ENCODE data around the gene ACER3.

ACER3 gene

DNA sequence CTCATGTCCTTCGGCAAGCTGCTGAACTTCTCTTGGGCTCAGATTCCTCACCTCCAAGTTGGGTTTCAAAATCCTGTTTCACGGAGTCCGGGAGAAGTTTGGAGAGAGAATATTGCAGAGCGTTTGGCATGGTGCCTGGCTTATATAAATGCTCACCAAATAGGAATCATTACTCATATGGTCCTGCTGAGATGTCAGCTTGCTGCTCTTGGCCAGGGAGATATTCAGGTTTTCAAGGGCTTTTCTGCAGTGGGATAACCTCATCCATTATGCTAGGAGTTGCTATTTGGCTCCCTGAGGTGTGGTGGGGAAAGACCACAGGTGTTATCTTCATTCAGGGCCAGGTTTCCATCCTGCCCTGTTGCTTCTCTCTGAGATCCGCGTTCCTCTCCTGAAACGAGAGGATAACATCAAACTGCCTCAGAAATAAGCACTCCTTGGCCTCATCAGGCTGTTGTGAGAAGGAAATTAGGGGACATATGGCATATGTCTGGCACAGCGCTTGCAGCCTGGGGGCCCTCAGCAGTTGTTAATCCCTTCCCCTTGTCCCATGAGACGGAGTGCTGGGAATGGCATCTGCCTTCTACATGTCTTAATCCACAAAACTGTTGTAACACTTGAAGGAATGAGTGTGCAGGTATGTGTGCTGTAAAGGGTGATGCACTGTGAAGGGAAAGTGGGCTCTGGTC lies 29.9 kb upstream of the ACER3 start:
- peaks cover 8% of the 10 kb centered on the region for H3K27me3 Mint-ChIP-seq
- no peaks in the 10 kb centered on the region for H3K36me3 Mint-ChIP-seq (ENCODE audit: low read depth)
- no peaks in the 10 kb centered on the region for H3K4me1 Mint-ChIP-seq (ENCODE audit: low read depth)
- no peak overlapping the region for H3K4me3 Mint-ChIP-seq
- H3K9me3 Mint-ChIP-seq = no peaks in the 10 kb centered on the region
- H3K27ac Mint-ChIP-seq = no peak overlapping the region

DNA sequence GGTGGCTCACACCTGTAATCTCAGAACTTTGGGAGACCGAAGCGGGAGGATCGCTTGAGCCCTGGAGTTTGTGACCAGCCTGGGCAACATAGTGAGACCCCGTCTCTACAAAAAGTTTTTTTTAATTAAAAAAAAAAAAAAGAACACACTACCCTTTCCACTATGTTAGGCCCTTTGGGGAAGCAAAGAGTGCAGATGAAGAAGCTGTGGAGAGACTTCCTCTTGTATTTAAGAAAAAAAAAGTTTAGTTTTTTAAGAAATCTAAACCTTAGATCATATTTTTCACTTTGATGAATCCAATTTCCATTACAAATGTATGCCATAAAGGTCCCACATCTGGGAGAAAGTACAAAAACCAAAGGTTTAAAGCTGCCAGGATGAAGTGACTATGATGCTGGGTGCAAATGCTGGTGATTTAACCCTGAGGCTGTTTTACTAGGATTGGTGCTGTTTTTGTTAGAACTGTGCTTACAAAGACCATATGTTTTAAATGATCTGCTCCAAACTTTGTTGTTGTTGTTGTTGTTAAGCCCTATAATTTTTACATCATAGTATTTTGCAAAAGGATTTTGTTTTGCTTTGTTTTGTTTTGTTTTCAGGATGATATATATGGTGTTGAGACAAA lies 28.9 kb upstream of the ACER3 start:
- no peak overlapping the region for H3K4me3 Mint-ChIP-seq
- no peaks in the 10 kb centered on the region for H3K4me1 Mint-ChIP-seq (ENCODE audit: low read depth)
- no peaks in the 10 kb centered on the region for H3K9me3 Mint-ChIP-seq
- H3K36me3 Mint-ChIP-seq (ENCODE audit: low read depth) = no peaks in the 10 kb centered on the region
- no peak overlapping the region for H3K27ac Mint-ChIP-seq
- H3K27me3 Mint-ChIP-seq = peaks cover 8% of the 10 kb centered on the region

- no peak overlapping the region for H3K27ac Mint-ChIP-seq
- no peak overlapping the region for H3K4me3 Mint-ChIP-seq
- no peaks in the 10 kb centered on the region for H3K36me3 Mint-ChIP-seq (ENCODE audit: low read depth)
- no peaks in the 10 kb centered on the region for H3K4me1 Mint-ChIP-seq (ENCODE audit: low read depth)
- H3K9me3 Mint-ChIP-seq = no peaks in the 10 kb centered on the region
- peaks cover 8% of the 10 kb centered on the region for H3K27me3 Mint-ChIP-seq
Observed at GRCh38 chr11:76832361-76832760, 28.4 kb upstream of the ACER3 start.

- no peaks in the 10 kb centered on the region for H3K9me3 Mint-ChIP-seq
- H3K27me3 Mint-ChIP-seq = peaks cover 8% of the 10 kb centered on the region
Observed at GRCh38 chr11:76834151-76834550, 26.6 kb upstream of the ACER3 start.

GRCh38 chr11:76835036-76835435 lies 25.7 kb upstream of the ACER3 start:
- H3K27ac Mint-ChIP-seq = no peak overlapping the region
- no peaks in the 10 kb centered on the region for H3K4me1 Mint-ChIP-seq (ENCODE audit: low read depth)
- H3K36me3 Mint-ChIP-seq (ENCODE audit: low read depth) = no peaks in the 10 kb centered on the region
- no peaks in the 10 kb centered on the region for H3K9me3 Mint-ChIP-seq
- no peak overlapping the region for H3K4me3 Mint-ChIP-seq
- H3K27me3 Mint-ChIP-seq = peaks cover 8% of the 10 kb centered on the region

More at GRCh38 chr11:76834151-76834550, 26.6 kb upstream of the ACER3 start:
- no peak overlapping the region for H3K27ac Mint-ChIP-seq
- H3K4me3 Mint-ChIP-seq = no peak overlapping the region
- no peaks in the 10 kb centered on the region for H3K36me3 Mint-ChIP-seq (ENCODE audit: low read depth)
- no peaks in the 10 kb centered on the region for H3K4me1 Mint-ChIP-seq (ENCODE audit: low read depth)

DNA sequence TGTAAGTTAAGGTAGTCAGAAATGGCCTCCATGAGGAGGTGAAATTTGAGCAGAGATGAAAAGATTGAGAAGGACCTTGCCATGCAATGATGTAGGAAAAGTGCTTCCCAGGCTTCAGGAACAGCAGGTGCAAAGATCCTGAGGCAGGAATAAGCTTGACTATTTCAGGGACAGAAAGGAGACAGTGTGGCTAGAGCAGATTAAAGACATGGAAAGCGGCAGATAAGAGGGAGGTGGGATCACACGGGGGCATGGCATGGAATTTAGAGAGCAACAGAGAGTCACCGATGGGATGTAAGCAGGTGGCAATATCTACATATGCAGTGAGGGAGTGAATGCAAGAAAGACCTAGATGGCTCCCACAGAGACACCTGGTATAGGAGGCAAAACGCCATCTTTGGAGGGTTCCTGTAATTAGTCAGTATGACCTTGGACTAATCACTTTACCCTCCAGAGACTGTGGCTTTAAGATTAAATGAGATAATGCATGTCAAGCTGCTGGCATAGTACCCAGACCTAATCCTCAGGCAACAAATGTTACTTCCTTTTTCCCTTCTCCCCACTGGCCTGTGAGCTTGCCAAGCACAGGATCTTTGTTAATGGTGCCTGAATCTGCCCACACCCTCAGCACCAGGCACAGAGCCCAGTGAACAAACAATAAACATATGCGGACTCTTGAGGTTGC lies 24.6 kb upstream of the ACER3 start:
- H3K4me3 Mint-ChIP-seq = no peak overlapping the region
- H3K4me1 Mint-ChIP-seq (ENCODE audit: low read depth) = no peaks in the 10 kb centered on the region
- H3K36me3 Mint-ChIP-seq (ENCODE audit: low read depth) = no peaks in the 10 kb centered on the region
- no peak overlapping the region for H3K27ac Mint-ChIP-seq
- H3K27me3 Mint-ChIP-seq = peaks cover 9% of the 10 kb centered on the region
- no peaks in the 10 kb centered on the region for H3K9me3 Mint-ChIP-seq

DNA sequence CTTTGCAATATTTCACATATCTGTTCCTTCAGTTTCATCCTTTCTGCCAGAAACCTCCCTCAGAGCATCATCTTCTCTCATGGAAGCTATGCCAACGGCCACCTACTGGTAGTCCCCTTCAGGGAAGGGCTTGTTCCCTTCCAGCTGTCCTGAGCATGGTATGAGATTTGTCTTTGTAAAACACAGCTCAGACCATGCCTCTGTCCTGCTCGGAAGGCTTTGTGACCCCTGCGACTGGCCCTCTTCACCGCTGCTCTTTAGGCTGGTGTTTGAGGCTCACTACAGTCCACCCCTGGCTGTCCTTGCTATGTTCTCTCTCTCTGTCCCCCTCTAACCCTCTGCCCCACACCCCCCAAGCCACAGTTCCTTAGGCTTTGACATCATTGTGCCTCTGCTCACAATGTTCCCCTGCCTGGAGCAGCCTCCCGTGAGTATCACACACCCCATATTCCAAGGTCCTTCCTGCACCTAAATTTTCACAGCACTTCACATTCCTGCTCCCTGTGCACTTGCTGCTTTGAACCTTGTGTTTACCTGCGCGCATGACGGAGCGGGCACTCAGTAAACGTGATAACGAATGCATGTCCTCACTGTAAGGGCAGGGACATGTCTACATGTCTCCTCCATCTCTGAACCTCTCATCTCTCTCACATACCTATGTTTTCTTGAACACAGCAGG lies 24.0 kb upstream of the ACER3 start:
- no peaks in the 10 kb centered on the region for H3K4me1 Mint-ChIP-seq (ENCODE audit: low read depth)
- H3K27ac Mint-ChIP-seq = no peak overlapping the region
- no peaks in the 10 kb centered on the region for H3K9me3 Mint-ChIP-seq

GRCh38 chr11:76837696-76838677 lies 22.7 kb upstream of the ACER3 start:
- Mint-ChIP-seq H3K9me3 (no peaks in the 10 kb centered on the region), H3K36me3 (ENCODE audit: low read depth) (no peaks in the 10 kb centered on the region), H3K27me3 (peaks cover 20% of the 10 kb centered on the region), H3K4me1 (ENCODE audit: low read depth) (no peaks in the 10 kb centered on the region), H3K4me3 (no peak overlapping the region), H3K27ac (no peak overlapping the region)

More for the DNA sequence above, 24.0 kb upstream of the ACER3 start:
- H3K4me3 Mint-ChIP-seq = no peak overlapping the region
- no peaks in the 10 kb centered on the region for H3K36me3 Mint-ChIP-seq (ENCODE audit: low read depth)
- H3K27me3 Mint-ChIP-seq = peaks cover 10% of the 10 kb centered on the region

DNA sequence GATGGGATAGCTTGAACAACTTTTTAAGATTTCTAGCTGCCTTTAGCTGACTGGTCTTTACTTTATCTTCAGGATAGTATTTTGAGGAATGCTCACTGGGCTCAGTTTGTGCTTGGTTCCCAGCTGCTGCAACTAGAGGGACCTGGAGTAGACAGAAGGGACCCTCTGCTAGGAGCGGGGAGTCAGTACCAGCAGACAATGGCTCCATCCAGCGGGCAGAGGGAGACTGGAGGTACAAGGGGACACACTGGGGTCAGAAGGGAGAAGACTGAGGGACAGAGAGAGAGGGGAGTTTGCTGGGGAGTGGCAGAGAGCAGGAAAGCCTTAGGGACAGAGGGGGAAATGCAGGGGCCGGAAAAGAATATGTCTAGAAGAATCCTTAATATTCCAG lies 22.0 kb upstream of the ACER3 start:
- Mint-ChIP-seq H3K27ac (no peak overlapping the region), H3K9me3 (no peaks in the 10 kb centered on the region), H3K4me1 (ENCODE audit: low read depth) (no peaks in the 10 kb centered on the region), H3K4me3 (no peak overlapping the region), H3K36me3 (ENCODE audit: low read depth) (no peaks in the 10 kb centered on the region), H3K27me3 (peaks cover 25% of the 10 kb centered on the region)

DNA sequence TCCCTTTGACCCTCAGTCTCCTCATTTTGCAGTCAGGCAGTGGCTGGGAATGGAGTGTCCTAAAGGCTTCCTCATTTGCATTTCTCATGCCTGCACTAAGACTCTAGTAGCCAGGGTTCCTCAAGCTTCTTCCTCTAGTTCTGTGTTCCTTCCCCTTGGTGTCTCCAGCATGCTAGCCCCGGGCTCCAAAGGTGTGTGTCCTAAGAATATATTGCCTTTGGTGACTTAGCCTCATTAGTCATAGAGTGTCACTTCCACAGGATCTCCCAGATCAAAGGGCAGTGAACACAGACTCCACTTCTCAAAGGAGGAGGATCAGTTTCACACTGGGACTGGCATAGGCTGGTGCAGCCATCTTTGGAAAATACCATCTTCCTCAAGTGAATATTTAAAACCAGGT lies 21.4 kb upstream of the ACER3 start:
- Mint-ChIP-seq H3K9me3 (no peaks in the 10 kb centered on the region), H3K36me3 (ENCODE audit: low read depth) (no peaks in the 10 kb centered on the region), H3K27me3 (peaks cover 25% of the 10 kb centered on the region), H3K4me1 (ENCODE audit: low read depth) (no peaks in the 10 kb centered on the region), H3K27ac (no peak overlapping the region), H3K4me3 (no peak overlapping the region)

GRCh38 chr11:76841923-76842452 lies 18.7 kb upstream of the ACER3 start:
- H3K27ac Mint-ChIP-seq = no peak overlapping the region
- no peak overlapping the region for H3K4me3 Mint-ChIP-seq
- H3K27me3 Mint-ChIP-seq = peaks cover 28% of the 10 kb centered on the region
- H3K9me3 Mint-ChIP-seq = no peaks in the 10 kb centered on the region
- H3K36me3 Mint-ChIP-seq (ENCODE audit: low read depth) = no peaks in the 10 kb centered on the region
- no peaks in the 10 kb centered on the region for H3K4me1 Mint-ChIP-seq (ENCODE audit: low read depth)

DNA sequence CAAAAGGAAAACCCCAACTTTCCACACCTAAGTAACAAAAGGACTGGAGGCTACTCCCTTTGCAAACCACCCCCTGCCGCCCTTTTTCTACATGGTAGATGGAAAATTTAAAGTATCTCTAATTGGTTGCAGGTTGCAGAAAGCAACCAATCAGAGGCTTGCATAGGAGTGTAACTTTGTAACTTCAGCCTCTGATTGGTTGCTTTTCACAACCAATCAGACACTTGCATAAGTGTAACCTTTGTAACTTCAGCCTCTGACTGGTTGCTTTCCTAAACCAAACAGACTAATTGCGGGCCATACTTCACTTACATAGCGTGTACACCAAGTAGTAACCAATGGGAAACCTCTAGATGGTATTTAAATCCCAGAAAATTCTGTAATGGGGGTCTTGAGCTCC lies 16.8 kb upstream of the ACER3 start:
- no peaks in the 10 kb centered on the region for H3K36me3 Mint-ChIP-seq (ENCODE audit: low read depth)
- H3K9me3 Mint-ChIP-seq = no peaks in the 10 kb centered on the region
- H3K4me3 Mint-ChIP-seq = no peak overlapping the region
- H3K27me3 Mint-ChIP-seq = peaks cover 32% of the 10 kb centered on the region
- H3K27ac Mint-ChIP-seq = no peak overlapping the region
- H3K4me1 Mint-ChIP-seq (ENCODE audit: low read depth) = no peaks in the 10 kb centered on the region

GRCh38 chr11:76844511-76844910 lies 16.2 kb upstream of the ACER3 start:
- Mint-ChIP-seq H3K27ac (no peak overlapping the region), H3K9me3 (no peaks in the 10 kb centered on the region), H3K36me3 (ENCODE audit: low read depth) (no peaks in the 10 kb centered on the region), H3K27me3 (peaks cover 37% of the 10 kb centered on the region), H3K4me3 (no peak overlapping the region), H3K4me1 (ENCODE audit: low read depth) (no peaks in the 10 kb centered on the region)

DNA sequence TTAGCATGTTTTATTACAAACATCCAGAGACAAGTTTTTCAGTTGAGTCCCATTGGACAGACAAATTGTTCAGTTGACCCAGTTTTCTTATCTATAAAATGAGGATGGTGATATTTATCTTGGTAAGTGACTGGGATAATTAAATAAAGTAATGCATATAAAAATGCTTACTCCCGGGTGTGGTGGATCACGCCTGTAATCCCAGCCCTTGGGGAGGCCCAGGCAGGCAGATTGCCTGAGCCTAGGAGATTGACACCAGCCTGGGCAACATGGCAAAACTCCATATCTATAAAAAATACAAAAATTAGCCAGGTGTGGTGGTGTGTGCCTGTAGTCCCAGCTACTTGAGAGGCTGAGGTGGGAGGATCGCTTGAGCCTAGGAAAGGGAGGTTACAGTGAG lies 15.6 kb upstream of the ACER3 start:
- no peak overlapping the region for H3K27ac Mint-ChIP-seq
- H3K27me3 Mint-ChIP-seq = peaks cover 34% of the 10 kb centered on the region
- H3K36me3 Mint-ChIP-seq (ENCODE audit: low read depth) = no peaks in the 10 kb centered on the region
- no peak overlapping the region for H3K4me3 Mint-ChIP-seq
- H3K4me1 Mint-ChIP-seq (ENCODE audit: low read depth) = no peaks in the 10 kb centered on the region
- no peaks in the 10 kb centered on the region for H3K9me3 Mint-ChIP-seq
